Smooth muscle cell (in vitro differentiated cells): ENCODE data around the gene IFT80. TPM values are rescaled to one million over a fixed set of nuclear protein-coding genes. Genes with fewer than 3 reads are reported as not detected.
A peak's percentile ranks its signal among the peaks of the same experiment; 100 is the strongest.

Experiments
- DNase-seq: peaks from one replicate; lab custom pipeline; 2025; ENCODE audit not compliant: unreplicated experiment; lab: John Stamatoyannopoulos, UW
- H2AFZ ChIP-seq: fragments of 200-600 bp; sonication (generic); 2 replicates; pipeline ENCODE4 v1.6.0; 2016; ENCODE audit warnings: antibody characterized with exemption, low read depth, mild to moderate bottlenecking
- H3F3A ChIP-seq: fragments of 200-600 bp; sonication (generic); 2 replicates; pipeline ENCODE4 v1.6.0; 2017; ENCODE audit warnings: antibody characterized with exemption, low read depth
- H3K27ac ChIP-seq: fragments of 200-600 bp; sonication (generic); 2 replicates; pipeline ENCODE4 v1.5.1; 2016; ENCODE audit warnings: low read depth, mild to moderate bottlenecking
- H3K27me3 ChIP-seq: fragments of 200-600 bp; sonication (generic); 2 replicates; pipeline ENCODE4 v1.6.1; 2016; ENCODE audit warnings: low read depth, mild to moderate bottlenecking
- H3K36me3 ChIP-seq: fragments of 200-600 bp; sonication (generic); 2 replicates; pipeline ENCODE4 v1.5.1; 2016; ENCODE audit warnings: low read depth
- H3K4me1 ChIP-seq: fragments of 200-600 bp; sonication (generic); 2 replicates; pipeline ENCODE4 v1.5.1; 2016; ENCODE audit warnings: low read depth
- H3K4me2 ChIP-seq: fragments of 200-600 bp; sonication (generic); 2 replicates; pipeline ENCODE4 v1.6.0; 2016; ENCODE audit warnings: mild to moderate bottlenecking
- H3K4me3 ChIP-seq: fragments of 200-600 bp; sonication (generic); 2 replicates; pipeline ENCODE4 v1.5.1; 2016; ENCODE audit warnings: mild to moderate bottlenecking
- H3K79me2 ChIP-seq: fragments of 200-600 bp; sonication (generic); 2 replicates; pipeline ENCODE4 v1.6.0; 2016; ENCODE audit warnings: low read depth, mild to moderate bottlenecking
- H3K9ac ChIP-seq: fragments of 200-600 bp; sonication (generic); 2 replicates; pipeline ENCODE4 v1.6.0; 2016; ENCODE audit warnings: low read depth
- H3K9me3 ChIP-seq: fragments of 200-600 bp; sonication (generic); replicated peaks from 2 replicates; pipeline ENCODE4 v1.5.1; 2016; ENCODE audit warnings: low read depth
- H4K20me1 ChIP-seq: fragments of 200-600 bp; sonication (generic); 2 replicates; pipeline ENCODE4 v1.6.0; 2016; ENCODE audit warnings: low read depth
- CTCF ChIP-seq: fragments of 200-600 bp; sonication (generic); IDR thresholded peaks from 2 replicates; pipeline ENCODE4 v1.5.1; 2017; ENCODE audit warnings: borderline replicate concordance, mild to moderate bottlenecking, antibody characterized with exemption; ENCODE audit not compliant: insufficient read depth, poor library complexity, severe bottlenecking
- WGBS: methylation state at CpG from one replicate; pipeline ENCODE4 v1.1.7; 2016; ENCODE audit warnings: low lambda C conversion rate; 5-methylcytosine and 5-hydroxymethylcytosine counted together
- polyA plus RNA-seq: library from polyadenylated mRNA; unstranded; fragments of >200 nt; fragmentation: Nextera tagmentation; extraction: Ambion mirVana; gene quantifications from 2 replicates; pipeline ENCODE4 v1.2.1, GENCODE V29; 2016
- total RNA-seq: library from RNA; depleted of rRNA; stranded (reverse); fragments of >200 nt; gene quantifications from 2 replicates; pipeline ENCODE4 v1.2.3, GENCODE V29; 2014

IFT80 gene
- total and polyA plus RNA-seq, 2 experiments from 2014 or later = 8.3 to 61.5 TPM

- DNase-seq = no peak
- Histone ChIP-seq H3K4me3 (no peak overlapping the region), H3K79me2 (peaks cover 10% of the 10 kb centered on the region), H4K20me1 (no peaks in the 10 kb centered on the region), H3K9me3 (no peaks in the 10 kb centered on the region), H3F3A (no peaks in the 10 kb centered on the region), H3K9ac (no peak overlapping the region), H2AFZ (no peak overlapping the region), H3K27ac (no peak overlapping the region), H3K36me3 (no peaks in the 10 kb centered on the region), H3K27me3 (no peaks in the 10 kb centered on the region), H3K4me2 (no peak overlapping the region), H3K4me1 (peaks cover 4% of the 10 kb centered on the region)
- WGBS = 93% methylated on average over 5 of the region's 5 CpGs
- no peak for TF ChIP-seq CTCF
Observed at GRCh38 chr3:160384639-160385318, 14.2 kb downstream of the IFT80 start.

DNA sequence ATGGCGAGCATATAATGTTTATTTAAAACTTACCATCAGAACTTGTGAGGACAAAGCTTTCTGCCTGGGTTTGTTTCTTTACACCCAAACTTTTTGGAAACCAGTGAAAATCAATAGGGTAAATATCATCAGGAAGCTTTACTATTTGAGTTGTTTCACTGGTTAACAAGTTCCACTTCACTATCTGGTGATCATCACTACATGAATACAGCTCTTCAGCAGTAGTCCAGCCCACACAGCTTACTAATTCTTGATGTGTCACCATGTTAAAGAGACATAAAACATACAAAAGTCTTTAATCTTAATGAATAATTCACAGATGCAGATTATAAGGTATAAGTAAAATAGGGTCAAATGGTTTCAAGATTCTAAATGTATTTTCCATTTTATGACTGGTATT is 17.6 kb downstream of the IFT80 start:
- Histone ChIP-seq H3K27ac (peak overlapping the region; percentile 20), H3K79me2 (peaks cover 5% of the 10 kb centered on the region), H3K4me2 (peak overlapping the region; percentile 25), H3F3A (no peaks in the 10 kb centered on the region), H3K36me3 (no peaks in the 10 kb centered on the region), H3K4me3 (no peak overlapping the region), H3K9ac (no peak overlapping the region), H3K4me1 (peaks cover 4% of the 10 kb centered on the region), H3K27me3 (no peaks in the 10 kb centered on the region), H3K9me3 (no peaks in the 10 kb centered on the region), H4K20me1 (no peaks in the 10 kb centered on the region), H2AFZ (no peak overlapping the region)
- no peak for TF ChIP-seq CTCF
- 90% methylated on average over 1 of the region's 1 CpG for WGBS
- no peak for DNase-seq

DNA sequence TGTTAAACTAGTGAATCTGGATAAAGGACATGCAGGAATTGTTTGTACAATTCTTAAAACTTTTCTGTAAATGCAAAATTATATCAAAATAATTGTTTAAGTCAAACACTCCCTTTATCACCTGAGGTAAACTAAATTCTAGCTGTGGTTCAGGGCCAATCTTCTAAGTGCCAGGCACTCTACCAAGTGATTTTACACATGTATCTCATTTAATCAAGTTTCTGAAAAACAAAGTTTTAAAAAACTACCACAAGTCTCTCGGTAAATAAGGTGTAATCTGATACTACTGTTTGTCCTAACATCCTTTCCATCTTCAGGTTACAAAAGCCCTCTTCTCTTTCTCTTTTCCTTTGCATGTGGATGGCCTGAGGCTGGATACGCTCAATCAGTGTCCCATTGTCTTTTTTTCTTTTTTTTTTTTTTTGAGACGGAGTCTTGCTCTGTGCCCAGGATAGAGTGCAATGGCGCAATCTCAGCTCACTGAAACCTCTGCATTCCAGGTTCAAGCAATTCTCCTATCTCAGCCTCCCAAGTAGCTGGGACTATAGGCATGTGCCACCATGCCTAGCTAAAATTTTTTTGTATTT is 19.3 kb downstream of the IFT80 start:
- H3K4me3 ChIP-seq = no peak overlapping the region
- peaks cover 3% of the 10 kb centered on the region for H3K36me3 ChIP-seq
- TF ChIP-seq CTCF = no peak
- H3K79me2 ChIP-seq = peaks cover 5% of the 10 kb centered on the region
- H3K27me3 ChIP-seq = no peaks in the 10 kb centered on the region
- no peaks in the 10 kb centered on the region for H3F3A ChIP-seq
- no peak overlapping the region for H3K9ac ChIP-seq
- H3K9me3 ChIP-seq = no peaks in the 10 kb centered on the region
- 75% methylated on average over 4 of the region's 4 CpGs for WGBS
- H4K20me1 ChIP-seq = no peaks in the 10 kb centered on the region
- H3K27ac ChIP-seq = no peak overlapping the region
- peaks cover 4% of the 10 kb centered on the region for H3K4me1 ChIP-seq
- no peak overlapping the region for H2AFZ ChIP-seq
- H3K4me2 ChIP-seq = no peak overlapping the region
- DNase-seq = no peak
